Peyer's patch (tissue), 4 donors: Measurements from ENCODE around the gene GSTM4.

ENCODE experiments used
- CTCF ChIP-seq, 6 experiments: fragments of 450-650 bp in 4 of 6; fragments of 200-600 bp in 2 of 6; sonication (generic) in 1 of 6; IDR thresholded peaks; one replicate each; pipeline ENCODE4 v1.5.1; 2017 to 2019; ENCODE audit warnings: antibody characterized with exemption in 6 of 6, mild to moderate bottlenecking in 3 of 6, moderate library complexity in 1 of 6
- POLR2A ChIP-seq, 2 donors: fragments of 450-650 bp; IDR thresholded peaks; one replicate each; pipeline ENCODE4 v1.5.1; 2017; ENCODE audit warnings: antibody characterized with exemption in 2 of 2, mild to moderate bottlenecking in 2 of 2, moderate library complexity in 2 of 2

- TF ChIP-seq POLR2A (IDR thresholded peaks at IDR 0.05) (no peak), CTCF (IDR thresholded peaks at IDR 0.05) (no peak)
Measured at GRCh38 chr1:109618661-109619575, 37.0 kb upstream of the GSTM4 start.
